Heart left ventricle (tissue), 13 donors: ENCODE results near the gene BRD9.

Source experiments
- POLR2A ChIP-seq, 2 donors: fragments of 450-650 bp; IDR thresholded peaks; one replicate each; pipeline ENCODE4 v1.6.1; 2017; ENCODE audit warnings: antibody characterized with exemption in 2 of 2, mild to moderate bottlenecking in 2 of 2, moderate library complexity in 2 of 2
- TF ChIP-seq, protein P1 (sequence below), 12 donors: fragments of 200-600 bp; sonication (generic) in 4 of 12; IDR thresholded peaks; one replicate each; pipeline versions ENCODE4 v1.5.0 to v1.8.0; 2018 to 2022; ENCODE audit warnings: antibody characterized with exemption in 12 of 12, mild to moderate bottlenecking in 5 of 12
- donor health status: ischemic (EF 13 %, LVEDD 7.1; RV severe dilation, severe dysfunction).
- donor health status: DM: no; HTN: yes; CAD: no.
- donor health status: DM: no; HTN: no; CAD: no.
- donor health status: ischemic (EF 25% LVEDD 6.9; RV normal size, moderate dysfunction).
- donor health status: ischemic (EF 25% LVEDD 5.7; RV mildly dilated, moderate dysfunction).
- donor health status: ischemic (EF 35%, LVEDD 5.7; RV mildly dilated, moderate dysfunction).
- donor health status: nonischemic (EF 11% LVEDD 7.7; RV severe dilation, severe dysfunction).
- donor health status: DM: yes; HTN: yes; CAD: no.
- donor health status: PGD.
- donor health status: ischemic (EF 29% LVEDD 5.4; RV normal size, mild dysfunction).
- donor health status: nonischemic (EF 23%, LVEDD 6.1; RV moderate dilation, normal function).

DNA sequence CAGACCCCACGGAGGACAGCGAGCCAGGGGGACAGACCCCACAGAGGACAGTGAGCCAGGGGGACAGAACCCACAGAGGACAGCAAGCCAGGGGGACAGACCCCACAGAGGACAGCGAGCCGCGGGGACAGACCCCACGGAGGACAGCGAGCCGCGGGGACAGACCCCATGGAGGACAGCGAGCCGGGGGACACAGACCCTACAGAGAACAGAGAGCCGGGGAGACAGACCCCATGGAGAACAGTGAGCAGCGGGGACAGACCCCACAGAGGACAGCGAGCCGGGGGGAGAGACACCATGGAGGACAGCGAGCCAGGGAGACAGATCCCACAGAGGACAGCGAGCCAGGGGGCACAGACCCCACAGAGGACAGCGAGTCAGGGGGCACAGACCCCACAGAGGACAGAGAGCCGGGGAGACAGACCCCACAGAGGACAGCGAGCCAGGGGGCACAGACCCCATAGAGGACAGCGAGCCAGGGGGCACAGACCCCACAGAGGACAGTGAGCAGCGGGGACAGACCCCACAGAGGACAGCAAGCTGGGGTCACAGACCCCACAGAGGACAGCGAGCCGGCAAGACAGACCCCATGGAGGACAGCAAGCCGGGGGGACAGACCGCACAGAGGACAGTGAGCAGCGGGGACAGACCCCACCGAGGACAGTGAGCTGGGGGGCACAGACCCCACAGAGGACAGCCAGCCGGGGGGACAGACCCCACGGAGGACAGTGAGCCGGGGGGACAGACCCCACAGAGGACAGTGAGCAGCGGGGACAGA is 37.4 kb downstream of the BRD9 start:
- no peak for TF ChIP-seq POLR2A (IDR thresholded peaks at IDR 0.05)
- TF ChIP-seq, protein P1, sequence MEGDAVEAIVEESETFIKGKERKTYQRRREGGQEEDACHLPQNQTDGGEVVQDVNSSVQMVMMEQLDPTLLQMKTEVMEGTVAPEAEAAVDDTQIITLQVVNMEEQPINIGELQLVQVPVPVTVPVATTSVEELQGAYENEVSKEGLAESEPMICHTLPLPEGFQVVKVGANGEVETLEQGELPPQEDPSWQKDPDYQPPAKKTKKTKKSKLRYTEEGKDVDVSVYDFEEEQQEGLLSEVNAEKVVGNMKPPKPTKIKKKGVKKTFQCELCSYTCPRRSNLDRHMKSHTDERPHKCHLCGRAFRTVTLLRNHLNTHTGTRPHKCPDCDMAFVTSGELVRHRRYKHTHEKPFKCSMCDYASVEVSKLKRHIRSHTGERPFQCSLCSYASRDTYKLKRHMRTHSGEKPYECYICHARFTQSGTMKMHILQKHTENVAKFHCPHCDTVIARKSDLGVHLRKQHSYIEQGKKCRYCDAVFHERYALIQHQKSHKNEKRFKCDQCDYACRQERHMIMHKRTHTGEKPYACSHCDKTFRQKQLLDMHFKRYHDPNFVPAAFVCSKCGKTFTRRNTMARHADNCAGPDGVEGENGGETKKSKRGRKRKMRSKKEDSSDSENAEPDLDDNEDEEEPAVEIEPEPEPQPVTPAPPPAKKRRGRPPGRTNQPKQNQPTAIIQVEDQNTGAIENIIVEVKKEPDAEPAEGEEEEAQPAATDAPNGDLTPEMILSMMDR (IDR thresholded peaks at IDR 0.05) = no peak
